Stomach (tissue), 4 donors: ENCODE measurements around the gene SMC4.

Source experiments
- CTCF ChIP-seq, 7 experiments: fragments of 450-650 bp in 4 of 7; fragments of 200-600 bp in 3 of 7; sonication (generic) in 3 of 7; IDR thresholded peaks; one replicate each; pipeline ENCODE4 v1.5.1; 2016 to 2019; ENCODE audit warnings: antibody characterized with exemption in 7 of 7, control low read depth in 2 of 7, mild to moderate bottlenecking in 1 of 7
- EP300 ChIP-seq: sonication (generic); formaldehyde crosslinking; IDR thresholded peaks from one replicate; pipeline ENCODE4 v1.6.1; 2017; ENCODE audit warnings: antibody characterized with exemption
- POLR2A ChIP-seq, 4 donors: fragments of 450-650 bp; IDR thresholded peaks; one replicate each; pipeline ENCODE4 v1.6.1; 2016; ENCODE audit warnings: antibody characterized with exemption in 4 of 4, control low read depth in 2 of 4, mild to moderate bottlenecking in 1 of 4, moderate library complexity in 1 of 4
- POLR2AphosphoS5 ChIP-seq, 3 donors: sonication (generic); formaldehyde crosslinking; IDR thresholded peaks; one replicate each; pipeline ENCODE4 v1.6.1; 2016; ENCODE audit warnings: antibody characterized with exemption in 3 of 3

- TF ChIP-seq CTCF (IDR thresholded peaks at IDR 0.05) (no peak), POLR2A (IDR thresholded peaks at IDR 0.05) (no peak), POLR2AphosphoS5 (IDR thresholded peaks at IDR 0.05) (no peak), EP300 (no peak)
Measured at GRCh38 chr3:160464321-160464720, 64.9 kb downstream of the SMC4 start.
